CD4-positive, alpha-beta T cell (primary cell): ENCODE results near the gene GNG5. TPM values are rescaled to one million over a fixed set of nuclear protein-coding genes. Genes with fewer than 3 reads are reported as not detected.
A peak's percentile ranks its signal among the peaks of the same experiment; 100 is the strongest.

Experiments
- ATAC-seq: fragments of 200-7000 bp; cut with Tn5 transposase; one replicate; pipeline ENCODE4 v1.10.0; 2022; ENCODE audit warnings: mild to moderate bottlenecking; ENCODE audit not compliant: poor library complexity
- CTCF ChIA-PET: fragments of 350-600 bp; sonication (Branson Sonifier 250); formaldehyde crosslinking; loops from one replicate; lab custom pipeline; 2021; ENCODE audit warnings: antibody characterized with exemption, inconsistent platforms; lab: Charles Lee
- POLR2A ChIA-PET: fragments of 350-600 bp; sonication (Branson Sonifier 250); formaldehyde crosslinking; loops from one replicate; lab custom pipeline; 2021; ENCODE audit warnings: antibody characterized with exemption, inconsistent platforms; lab: Charles Lee
- DNase-seq, 14 experiments: peaks; one replicate each; pipeline ENCODE4 v3.0.0-alpha.2; 2013 to 2020; ENCODE audit warnings: mixed read lengths in 2 of 14
- H3K27ac ChIP-seq, 2 donors: one replicate each; pipeline versions ENCODE4 v1.5.1 to v1.7.0; 2013; ENCODE audit warnings: low read length in 2 of 2, low read depth in 1 of 2, mild to moderate bottlenecking in 1 of 2
- H3K27me3 ChIP-seq, 2 experiments: 1 replicate in 1 of 2; 2 replicates in 1 of 2; pipeline versions ENCODE4 v1.6.1 to v1.7.0; 2013; ENCODE audit warnings: low read length in 2 of 2, control low read depth in 1 of 2, mild to moderate bottlenecking in 1 of 2, moderate library complexity in 1 of 2; ENCODE audit not compliant: insufficient read depth in 2 of 2, control insufficient read depth in 1 of 2
- H3K36me3 ChIP-seq: one replicate; pipeline ENCODE4 v1.6.1; 2013; ENCODE audit warnings: low read length, control low read depth; ENCODE audit not compliant: insufficient read depth
- H3K4me1 ChIP-seq: one replicate; pipeline ENCODE4 v1.6.1; 2013; ENCODE audit warnings: low read length, control low read depth; ENCODE audit not compliant: insufficient read depth
- H3K4me3 ChIP-seq: one replicate; pipeline ENCODE4 v1.5.1; 2013; ENCODE audit warnings: mild to moderate bottlenecking, low read length, moderate library complexity
- H3K9me3 ChIP-seq, 2 experiments: 1 replicate in 1 of 2; 2 replicates in 1 of 2; pipeline versions ENCODE4 v1.6.1 to v1.7.0; 2013; ENCODE audit warnings: low read length in 2 of 2, mild to moderate bottlenecking in 2 of 2, control low read depth in 1 of 2, moderate library complexity in 1 of 2; ENCODE audit not compliant: control insufficient read depth in 1 of 2, insufficient read depth in 1 of 2
- H3K27ac Mint-ChIP-seq: one replicate; pipeline ENCODE4 v1.8.0; 2020; ENCODE audit warnings: mixed read lengths
- H3K27me3 Mint-ChIP-seq: one replicate; pipeline ENCODE4 v1.8.0; 2021; ENCODE audit warnings: mixed read lengths
- H3K36me3 Mint-ChIP-seq: one replicate; pipeline ENCODE4 v1.8.0; 2021; ENCODE audit warnings: low read depth, mixed read lengths
- H3K4me1 Mint-ChIP-seq: one replicate; pipeline ENCODE4 v1.8.0; 2021; ENCODE audit warnings: low read depth, mixed read lengths
- H3K4me3 Mint-ChIP-seq: one replicate; pipeline ENCODE4 v1.8.0; 2020; ENCODE audit warnings: mild to moderate bottlenecking, mixed read lengths
- H3K9me3 Mint-ChIP-seq: one replicate; pipeline ENCODE4 v1.8.0; 2020; ENCODE audit warnings: mixed read lengths
- CTCF ChIP-seq: fragments of 200-600 bp; IDR thresholded peaks from one replicate; pipeline ENCODE4 v1.8.0; 2022; ENCODE audit warnings: antibody characterized with exemption, mild to moderate bottlenecking
- intact Hi-C, 2 experiments: fragments of 100-400 bp; cut with DNase I in 1 of 2; cut with micrococcal nuclease in 1 of 2; formaldehyde crosslinking; loops; one replicate each; pipeline versions ENCODE4 v1.15.1 to v1.9.0; 2023 to 2025; cut with DNase I, micrococcal nuclease
- polyA plus RNA-seq, 2 donors: library from polyadenylated mRNA; unstranded; fragments of 120-200 nt; gene quantifications; one replicate each; pipeline ENCODE4 v1.2.1, GENCODE V29; 2013
- total RNA-seq, 174 experiments: library from RNA in 2 of 174; stranded (reverse) in 2 of 174; gene quantifications; one replicate each; pipeline ENCODE4 v1.2.3 and lab custom pipeline; 2021 to 2026

The GNG5 gene
- total RNA-seq = 10 to 100 TPM; 23.6 to 24.6 TPM
- 89.3 TPM for polyA plus RNA-seq (2013, experiment 1 of 2)
- polyA plus RNA-seq (2013, experiment 2 of 2) = 79.7 TPM
- 6.0 to 21.1 (median 11.1) reads per million in 172 experiments for total RNA-seq (lab: John Stamatoyannopoulos, UW)

- peaks cover 62% of the 10 kb centered on the region for H3K4me1 Mint-ChIP-seq
- intact Hi-C loops = loop anchor here (1.0 to 10.0 kb wide), 8 partner anchors 27 to 769 kb away; partner anchors contain the start of genes PRKACB (in 2 of the 2), BCL10 (in 1 of the 2), CTBS (in 1 of the 2) and RPF1 (in 1 of the 2)
- H3K4me3 ChIP-seq = peak within 1 kb of the TSS; percentile 95
These were observed at the start of gene GNG5, which contains the start of gene SPATA1 for GRCh38 chr1:84506002-84506728. Gene GNG5, minus strand, starts transcription at chr1:84506581. Its CDS starts 490 bp downstream, at chr1:84506091. Gene SPATA1, plus strand, starts transcription at chr1:84506386. Its CDS starts 9,974 bp downstream, at chr1:84516360.

DNA sequence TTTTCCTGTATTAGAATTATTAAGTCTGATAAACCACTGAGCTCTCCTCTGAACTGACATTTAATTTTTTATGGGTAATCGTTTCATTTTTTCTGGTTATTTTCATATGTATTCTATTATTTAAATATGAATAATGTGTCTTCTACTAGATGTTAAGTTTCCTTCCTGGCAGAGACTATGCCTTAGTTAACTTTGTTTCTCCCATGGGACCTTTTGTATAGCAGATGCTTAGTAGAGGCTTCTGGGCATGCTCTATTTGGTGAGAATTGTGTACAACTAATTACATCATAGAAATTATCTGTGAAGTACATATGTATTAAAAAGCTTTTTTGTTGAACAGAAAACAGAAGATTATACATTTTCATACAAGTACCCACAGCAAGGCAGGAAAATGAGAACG is 44.4 kb upstream of the GNG5 start:
- ChIA-PET CTCF (no interaction called here), POLR2A (interaction anchor here (1.1 to 1.4 kb wide), 2 partner anchors 17 to 45 kb away, joined by 3 to 4 read pairs; no protein-coding TSS in a partner anchor)
- ATAC-seq = no peak
- H3K27me3 Mint-ChIP-seq = no peaks in the 10 kb centered on the region
- no peak overlapping the region for H3K4me3 Mint-ChIP-seq
- no peaks in the 10 kb centered on the region for H3K9me3 ChIP-seq
- H3K9me3 Mint-ChIP-seq = no peaks in the 10 kb centered on the region
- H3K27ac Mint-ChIP-seq = no peak overlapping the region
- H3K4me1 ChIP-seq = no peaks in the 10 kb centered on the region
- H3K27ac ChIP-seq = no peak overlapping the region
- no peaks in the 10 kb centered on the region for H3K27me3 ChIP-seq
- TF ChIP-seq CTCF = no peak
- H3K4me1 Mint-ChIP-seq = no peaks in the 10 kb centered on the region
- no peak overlapping the region for H3K4me3 ChIP-seq
- DNase-seq = no peak
- intact Hi-C loops = no loop called here
- H3K36me3 ChIP-seq = peaks cover 15% of the 10 kb centered on the region
- peaks cover 17% of the 10 kb centered on the region for H3K36me3 Mint-ChIP-seq

More at GRCh38 chr1:84506002-84506728, at the start of gene GNG5, which contains the start of gene SPATA1:
- Mint-ChIP-seq H3K4me3 (peak within 1 kb of the TSS; percentile 96), H3K27ac (peak within 1 kb of the TSS; percentile 88), H3K9me3 (no peaks in the 10 kb centered on the region), H3K27me3 (no peaks in the 10 kb centered on the region), H3K36me3 (peaks cover 22% of the 10 kb centered on the region)
- H3K9me3 ChIP-seq = no peaks in the 10 kb centered on the region
- DNase-seq (peak; percentile 94 to 99 (median 97)), ATAC-seq (peak; percentile 92)
- H3K27me3 ChIP-seq = no peaks in the 10 kb centered on the region
- H3K27ac ChIP-seq = peak within 1 kb of the TSS; percentile 75 to 91
- peaks cover 21% of the 10 kb centered on the region for H3K4me1 ChIP-seq
- ChIA-PET CTCF (interaction anchor here (1.0 to 1.4 kb wide), 8 partner anchors 16 to 362 kb away, joined by 3 to 8 read pairs (median 3); partner anchors contain the start of genes CTBS and PRKACB), POLR2A (interaction anchor here (0.6 to 4.3 kb wide), 23 partner anchors 8 to 770 kb away, joined by 3 to 81 read pairs (median 3); partner anchors contain the start of genes BCL10, CTBS, PRKACB and RPF1)
- H3K36me3 ChIP-seq = no peaks in the 10 kb centered on the region
- TF ChIP-seq CTCF = no peak

DNA sequence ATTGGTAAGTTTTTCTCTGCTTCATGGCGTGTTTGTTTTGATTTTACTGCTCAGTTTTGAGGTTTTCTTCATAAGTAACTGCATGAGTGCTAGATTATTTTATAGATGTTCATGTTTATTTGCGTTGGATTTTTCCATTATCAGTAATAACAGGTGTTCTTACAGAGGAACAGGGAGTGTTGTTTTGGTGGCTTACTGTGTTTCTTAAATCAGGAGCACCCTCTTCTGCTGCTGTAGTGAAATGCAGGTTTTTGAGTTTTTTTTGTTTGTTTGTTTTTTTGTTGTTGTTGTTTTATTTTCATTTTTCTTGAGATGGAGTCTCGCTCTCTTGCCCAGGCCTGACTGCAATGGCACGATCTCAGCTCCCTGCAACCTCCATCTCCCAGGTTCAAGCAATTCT is 35.3 kb upstream of the GNG5 start:
- no peaks in the 10 kb centered on the region for H3K27me3 Mint-ChIP-seq
- ChIA-PET POLR2A (no interaction called here), CTCF (no interaction called here)
- no peak for ATAC-seq
- no peak overlapping the region for H3K4me3 Mint-ChIP-seq
- Histone ChIP-seq H3K36me3 (peaks cover 11% of the 10 kb centered on the region), H3K4me3 (no peak overlapping the region), H3K27ac (no peak overlapping the region), H3K4me1 (no peaks in the 10 kb centered on the region), H3K27me3 (no peaks in the 10 kb centered on the region), H3K9me3 (no peaks in the 10 kb centered on the region)
- H3K4me1 Mint-ChIP-seq = peaks cover 4% of the 10 kb centered on the region
- peak in 2 of 14 experiments; percentile 12 to 25 for DNase-seq
- peaks cover 44% of the 10 kb centered on the region for H3K36me3 Mint-ChIP-seq
- no peak overlapping the region for H3K27ac Mint-ChIP-seq
- no peaks in the 10 kb centered on the region for H3K9me3 Mint-ChIP-seq
- intact Hi-C loops = no loop called here
- TF ChIP-seq CTCF = peak; percentile 32
